HAP-1 (cell line): ENCODE measurements around the gene RABGAP1L.
"Not testable (repeated sequence)": the region's sequence is repeated elsewhere in the genome, so short reads cannot be mapped to it uniquely, and the experiment has no call there.

Experiments
- DNase-seq, 2 experiments: peaks; one replicate each; pipeline ENCODE4 v3.0.0-alpha.2; 2016 to 2020; ENCODE audit warnings: low spot score in 2 of 2
- H3K27me3 ChIP-seq: fragments of 250-450 bp; sonication (Bioruptor Pico); 2 replicates; pipeline ENCODE4 v1.5.1; 2020; ENCODE audit warnings: low read depth, mild to moderate bottlenecking, moderate library complexity
- H3K36me3 ChIP-seq: fragments of 250-450 bp; sonication (Bioruptor Pico); replicated peaks from 2 replicates; pipeline ENCODE4 v1.5.1; 2020; ENCODE audit warnings: mild to moderate bottlenecking
- H3K4me1 ChIP-seq: fragments of 250-450 bp; sonication (Bioruptor Pico); 2 replicates; pipeline ENCODE4 v1.5.1; 2020; ENCODE audit warnings: mild to moderate bottlenecking
- H3K4me3 ChIP-seq: fragments of 250-450 bp; sonication (Bioruptor Pico); 2 replicates; pipeline ENCODE4 v1.5.1; 2020; ENCODE audit warnings: mild to moderate bottlenecking, moderate library complexity
- H3K9me3 ChIP-seq: fragments of 250-450 bp; sonication (Bioruptor Pico); 2 replicates; pipeline ENCODE4 v1.5.1; 2020; ENCODE audit warnings: mild to moderate bottlenecking, moderate library complexity
- in situ Hi-C: fragments of 300-500 bp; cut with MboI; formaldehyde crosslinking; loops from 3 replicates; pipeline ENCODE4 v1.14.3; 2020; ENCODE audit warnings: low sequenced_read_pairs, inconsistent platforms, mixed read lengths

Gene RABGAP1L

GRCh38 chr1:174248041-174248440, 88.7 kb downstream of the RABGAP1L start:
- no peak overlapping the region for H3K4me3 ChIP-seq
- no peaks in the 10 kb centered on the region for H3K27me3 ChIP-seq
- in situ Hi-C loops, result no loop called here
- no peaks in the 10 kb centered on the region for H3K36me3 ChIP-seq
- no peaks in the 10 kb centered on the region for H3K4me1 ChIP-seq
- no peaks in the 10 kb centered on the region for H3K9me3 ChIP-seq
- no peak for DNase-seq

GRCh38 chr1:174256386-174256785, 97.1 kb downstream of the RABGAP1L start:
- H3K36me3 ChIP-seq, H3K4me3 ChIP-seq, DNase-seq, H3K27me3 ChIP-seq, H3K9me3 ChIP-seq: not testable (repeated sequence)
- in situ Hi-C loops, result loop anchor here (10.0 to 25.0 kb wide), 2 partner anchors 478 to 731 kb away; partner anchors contain the start of gene CACYBP
- peaks cover 15% of the 10 kb centered on the region for H3K4me1 ChIP-seq

DNA sequence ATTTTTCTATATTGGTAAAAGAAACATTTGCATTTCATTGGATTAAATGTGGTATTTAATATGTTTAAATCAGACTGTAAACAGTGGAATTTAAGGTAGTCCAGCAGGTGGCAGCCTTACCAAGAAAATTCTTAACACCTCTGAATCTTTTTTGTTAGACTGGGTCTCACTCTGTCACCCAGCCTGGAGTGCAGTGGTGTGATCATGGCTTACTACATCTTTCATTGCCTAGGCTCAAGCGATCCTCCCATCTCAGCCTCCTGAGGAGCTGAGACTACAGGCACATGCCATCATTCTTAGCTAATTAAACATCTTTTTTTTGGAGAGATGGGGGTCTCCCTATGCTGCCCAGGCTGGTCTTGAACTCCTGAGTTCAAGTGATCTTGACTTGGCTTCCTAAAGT, 98.8 kb downstream of the RABGAP1L start:
- H3K36me3 ChIP-seq, result no peaks in the 10 kb centered on the region
- no peak overlapping the region for H3K4me3 ChIP-seq
- in situ Hi-C loops, result loop anchor here (10.0 to 25.0 kb wide), 2 partner anchors 477 to 729 kb away; partner anchors contain the start of gene CACYBP
- no peaks in the 10 kb centered on the region for H3K27me3 ChIP-seq
- peaks cover 15% of the 10 kb centered on the region for H3K4me1 ChIP-seq
- H3K9me3 ChIP-seq, result no peaks in the 10 kb centered on the region
- DNase-seq, result peak; percentile 71 to 76

- peaks cover 7% of the 10 kb centered on the region for H3K4me1 ChIP-seq
- in situ Hi-C loops, result loop anchor here (25.0 kb wide), 1 partner anchor 725 kb away; the partner anchor contains the start of gene CACYBP
- no peaks in the 10 kb centered on the region for H3K27me3 ChIP-seq
- DNase-seq, result peak; percentile 16 to 75
- H3K4me3 ChIP-seq, result no peak overlapping the region
- no peaks in the 10 kb centered on the region for H3K9me3 ChIP-seq
- no peaks in the 10 kb centered on the region for H3K36me3 ChIP-seq
These were observed 103.3 kb downstream of the RABGAP1L start for GRCh38 chr1:174262349-174263241.

- DNase-seq, result no peak
- Histone ChIP-seq H3K36me3 (no peaks in the 10 kb centered on the region), H3K9me3 (no peaks in the 10 kb centered on the region), H3K4me1 (peaks cover 4% of the 10 kb centered on the region), H3K4me3 (no peak overlapping the region), H3K27me3 (no peaks in the 10 kb centered on the region)
- in situ Hi-C loops, result loop anchor here (25.0 kb wide), 1 partner anchor 722 kb away; the partner anchor contains the start of gene CACYBP
These were observed 106.0 kb downstream of the RABGAP1L start for GRCh38 chr1:174265282-174265681.

DNA sequence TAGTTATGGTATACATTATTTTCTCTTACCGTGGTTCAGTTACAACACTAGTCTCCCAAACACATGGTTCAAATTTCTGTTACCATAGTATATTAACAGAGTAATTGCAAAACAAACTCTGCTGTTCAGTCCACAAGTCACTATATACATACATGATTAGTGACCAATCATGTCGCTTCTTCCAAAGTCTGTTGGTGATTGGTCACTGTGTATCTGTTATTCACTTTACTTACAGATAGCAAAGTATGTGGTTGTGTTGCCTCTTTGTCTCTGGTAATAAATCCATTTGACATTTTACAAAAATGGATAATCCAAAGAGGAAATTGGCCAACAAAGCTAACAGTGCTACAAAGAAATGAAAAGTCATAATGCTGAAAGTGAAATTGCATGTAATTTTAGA, 107.2 kb downstream of the RABGAP1L start:
- Histone ChIP-seq H3K4me3 (no peak overlapping the region), H3K27me3 (no peaks in the 10 kb centered on the region), H3K9me3 (no peaks in the 10 kb centered on the region), H3K4me1 (peaks cover 4% of the 10 kb centered on the region), H3K36me3 (no peaks in the 10 kb centered on the region)
- in situ Hi-C loops, result loop anchor here (25.0 kb wide), 1 partner anchor 721 kb away; the partner anchor contains the start of gene CACYBP
- DNase-seq, result no peak

DNA sequence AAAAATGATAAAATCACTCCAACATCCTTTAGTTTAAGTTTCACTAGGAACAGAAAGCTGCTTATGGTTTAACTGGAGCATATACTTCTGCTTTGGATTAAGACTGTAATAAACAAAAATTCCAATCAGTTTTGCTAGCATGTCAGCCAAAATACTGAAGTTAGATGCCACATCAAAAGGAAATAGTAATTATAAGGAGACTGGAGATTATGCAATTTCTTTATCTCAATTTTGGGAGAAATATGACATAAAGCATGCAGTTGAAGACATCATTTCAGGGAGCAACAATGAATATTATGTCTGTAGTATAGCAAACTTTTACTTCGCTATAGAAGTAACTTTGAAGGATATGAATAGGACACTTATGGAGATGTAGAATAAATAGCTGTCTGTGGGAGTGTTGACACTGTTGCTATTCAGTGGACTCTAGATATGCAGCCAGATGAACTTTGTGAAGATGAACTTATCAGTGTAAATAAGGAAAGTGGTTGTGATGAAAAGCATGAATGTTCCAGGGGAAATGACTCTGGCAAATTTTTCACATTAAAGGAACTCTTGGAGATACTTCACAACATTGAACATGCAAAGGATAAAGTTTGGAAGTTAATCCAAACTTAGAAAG, 107.8 kb downstream of the RABGAP1L start:
- Histone ChIP-seq H3K4me3 (no peak overlapping the region), H3K9me3 (no peaks in the 10 kb centered on the region), H3K36me3 (no peaks in the 10 kb centered on the region), H3K27me3 (no peaks in the 10 kb centered on the region), H3K4me1 (peaks cover 4% of the 10 kb centered on the region)
- no peak for DNase-seq
- in situ Hi-C loops, result loop anchor here (25.0 kb wide), 1 partner anchor 720 kb away; the partner anchor contains the start of gene CACYBP

GRCh38 chr1:174269989-174270651, 110.8 kb downstream of the RABGAP1L start:
- Histone ChIP-seq H3K9me3 (no peaks in the 10 kb centered on the region), H3K4me1 (peaks cover 3% of the 10 kb centered on the region; the same call in 1 of the 2 replicates), H3K36me3 (no peaks in the 10 kb centered on the region), H3K4me3 (no peak overlapping the region), H3K27me3 (no peaks in the 10 kb centered on the region)
- no peak for DNase-seq
- in situ Hi-C loops, result loop anchor here (25.0 kb wide), 1 partner anchor 717 kb away; the partner anchor contains the start of gene CACYBP

DNA sequence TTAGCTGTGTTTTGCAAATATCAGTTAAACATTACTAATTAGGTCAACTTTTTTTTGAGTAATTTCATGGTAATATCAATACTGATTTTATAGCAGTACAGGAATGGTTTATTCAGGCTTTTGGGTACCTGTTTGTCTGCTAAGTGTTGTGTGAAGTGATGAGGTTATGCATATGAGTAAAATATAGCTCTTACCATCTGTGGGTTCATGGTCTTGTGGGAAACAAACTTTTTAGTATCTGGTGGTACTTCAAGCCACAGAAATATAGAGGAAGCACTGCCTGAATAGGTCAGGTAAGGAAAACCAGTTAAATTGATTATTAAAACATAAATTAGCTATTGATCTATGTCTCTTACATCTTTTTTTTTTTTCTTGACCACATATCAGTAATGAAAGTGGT, 113.9 kb downstream of the RABGAP1L start:
- H3K4me3 ChIP-seq, result no peak overlapping the region
- H3K9me3 ChIP-seq, result no peaks in the 10 kb centered on the region
- DNase-seq, result no peak
- H3K27me3 ChIP-seq, result no peaks in the 10 kb centered on the region
- H3K36me3 ChIP-seq, result no peaks in the 10 kb centered on the region
- H3K4me1 ChIP-seq, result peaks cover 3% of the 10 kb centered on the region; the same call in 1 of the 2 replicates
- in situ Hi-C loops, result loop anchor here (25.0 kb wide), 1 partner anchor 714 kb away; the partner anchor contains the start of gene CACYBP

- in situ Hi-C loops, result loop anchor here (25.0 kb wide), 1 partner anchor 714 kb away; the partner anchor contains the start of gene CACYBP
- Histone ChIP-seq H3K36me3 (no peaks in the 10 kb centered on the region), H3K4me1 (peaks cover 3% of the 10 kb centered on the region; the same call in 1 of the 2 replicates)
These were observed 114.5 kb downstream of the RABGAP1L start for GRCh38 chr1:174273776-174274175.

DNA sequence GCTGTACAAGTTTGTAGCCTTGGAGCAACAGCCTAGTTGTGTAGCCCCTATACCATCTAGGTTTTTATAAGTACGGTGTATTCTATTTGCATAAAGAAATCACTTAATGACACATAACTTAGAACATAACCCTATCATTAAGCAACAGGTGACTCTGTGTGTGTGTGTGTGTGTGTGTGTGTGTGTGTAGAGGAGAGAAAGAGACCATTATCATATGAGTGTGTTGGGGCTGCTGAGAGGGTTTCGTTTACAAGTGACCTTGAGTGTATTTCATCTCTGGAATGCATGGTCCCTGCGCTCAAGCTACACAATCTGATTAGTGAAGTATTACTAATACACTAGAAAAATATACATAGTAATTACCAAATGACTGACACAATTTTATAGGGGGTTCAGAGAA, 115.1 kb downstream of the RABGAP1L start:
- in situ Hi-C loops, result loop anchor here (25.0 kb wide), 1 partner anchor 713 kb away; the partner anchor contains the start of gene CACYBP

More at GRCh38 chr1:174273776-174274175, 114.5 kb downstream of the RABGAP1L start:
- H3K4me3 ChIP-seq, result no peak overlapping the region
- H3K9me3 ChIP-seq, result no peaks in the 10 kb centered on the region
- DNase-seq, result no peak
- H3K27me3 ChIP-seq, result no peaks in the 10 kb centered on the region

GRCh38 chr1:174274884-174275283, 115.6 kb downstream of the RABGAP1L start:
- Histone ChIP-seq H3K4me1 (peaks cover 3% of the 10 kb centered on the region; the same call in 1 of the 2 replicates), H3K9me3 (no peaks in the 10 kb centered on the region), H3K36me3 (no peaks in the 10 kb centered on the region), H3K4me3 (no peak overlapping the region), H3K27me3 (no peaks in the 10 kb centered on the region)
- DNase-seq, result no peak
- in situ Hi-C loops, result loop anchor here (25.0 kb wide), 1 partner anchor 712 kb away; the partner anchor contains the start of gene CACYBP

More for the DNA sequence above, 115.1 kb downstream of the RABGAP1L start:
- Histone ChIP-seq H3K4me1 (peaks cover 3% of the 10 kb centered on the region; the same call in 1 of the 2 replicates), H3K4me3 (no peak overlapping the region), H3K36me3 (no peaks in the 10 kb centered on the region), H3K27me3 (no peaks in the 10 kb centered on the region), H3K9me3 (no peaks in the 10 kb centered on the region)
- DNase-seq, result peak in 1 of 2 experiments; percentile 15

DNA sequence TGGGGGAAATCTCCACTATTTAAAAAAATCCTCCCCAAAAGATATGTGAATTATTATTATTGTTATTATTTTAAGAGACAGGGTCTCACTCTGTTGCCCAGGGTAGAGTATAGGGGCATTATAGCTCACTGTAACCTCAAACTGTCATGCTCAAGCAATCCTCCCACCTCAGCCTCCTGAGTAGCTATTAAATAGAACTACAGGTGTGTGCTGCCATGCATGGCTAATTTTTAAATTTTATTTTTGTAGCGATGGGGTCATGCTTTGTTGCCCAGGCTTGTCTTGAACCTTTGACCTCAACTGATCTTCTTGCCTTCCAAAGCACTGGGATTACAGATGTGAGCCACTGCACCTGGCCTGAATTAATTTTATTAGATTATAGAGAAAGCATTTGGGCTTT, 116.8 kb downstream of the RABGAP1L start:
- Histone ChIP-seq H3K9me3 (no peaks in the 10 kb centered on the region), H3K27me3 (no peaks in the 10 kb centered on the region), H3K36me3 (no peaks in the 10 kb centered on the region), H3K4me1 (peaks cover 3% of the 10 kb centered on the region; the same call in 1 of the 2 replicates), H3K4me3 (no peak overlapping the region)
- DNase-seq, result no peak
- in situ Hi-C loops, result no loop called here
